ENCODE results near the gene DACT3.

DNA sequence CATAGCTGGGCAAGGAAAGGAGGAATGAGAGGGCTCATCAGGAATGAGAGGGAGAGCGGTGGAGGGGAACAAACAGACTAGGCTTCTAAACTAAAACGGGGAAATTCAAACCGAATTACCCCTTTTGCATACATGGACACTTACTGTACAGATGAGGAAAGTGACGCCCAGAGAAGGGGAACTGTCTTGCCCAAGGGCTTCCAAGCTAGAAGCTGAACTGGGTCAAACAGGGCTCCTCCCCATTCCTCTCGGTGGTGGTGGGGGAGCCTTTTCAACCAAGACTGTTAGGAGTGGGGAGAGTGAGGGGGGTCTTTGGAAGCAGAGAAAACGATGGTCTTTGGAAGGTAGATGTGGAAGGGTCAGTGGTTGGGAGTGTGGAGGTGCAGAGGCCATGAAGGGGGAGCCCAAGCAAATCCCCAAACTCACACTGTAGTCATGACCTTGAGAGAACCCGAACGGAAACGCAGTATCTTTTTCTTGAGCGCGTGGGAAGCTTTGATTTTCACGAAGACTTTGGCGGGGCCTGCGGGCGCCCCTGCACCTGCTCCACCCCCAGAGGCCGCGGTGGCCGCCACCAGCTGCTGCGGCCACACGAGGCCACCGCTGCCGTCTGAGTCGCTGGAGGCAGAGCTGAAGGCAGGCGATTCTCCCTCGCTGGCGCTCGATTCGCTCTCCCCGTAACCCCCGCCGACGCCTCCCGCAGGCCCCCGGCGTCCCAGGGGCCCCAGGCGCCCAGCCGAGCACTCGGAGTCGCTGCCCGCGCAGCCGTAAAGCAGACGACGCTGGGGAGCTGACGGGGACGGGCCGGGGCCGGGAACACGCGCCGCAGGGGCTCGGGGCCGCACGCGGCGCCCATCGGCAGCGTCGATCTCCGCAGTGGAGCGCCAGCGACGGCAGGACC, 12.7 kb downstream of the DACT3 start:
- TF ChIP-seq, protein P1, sequence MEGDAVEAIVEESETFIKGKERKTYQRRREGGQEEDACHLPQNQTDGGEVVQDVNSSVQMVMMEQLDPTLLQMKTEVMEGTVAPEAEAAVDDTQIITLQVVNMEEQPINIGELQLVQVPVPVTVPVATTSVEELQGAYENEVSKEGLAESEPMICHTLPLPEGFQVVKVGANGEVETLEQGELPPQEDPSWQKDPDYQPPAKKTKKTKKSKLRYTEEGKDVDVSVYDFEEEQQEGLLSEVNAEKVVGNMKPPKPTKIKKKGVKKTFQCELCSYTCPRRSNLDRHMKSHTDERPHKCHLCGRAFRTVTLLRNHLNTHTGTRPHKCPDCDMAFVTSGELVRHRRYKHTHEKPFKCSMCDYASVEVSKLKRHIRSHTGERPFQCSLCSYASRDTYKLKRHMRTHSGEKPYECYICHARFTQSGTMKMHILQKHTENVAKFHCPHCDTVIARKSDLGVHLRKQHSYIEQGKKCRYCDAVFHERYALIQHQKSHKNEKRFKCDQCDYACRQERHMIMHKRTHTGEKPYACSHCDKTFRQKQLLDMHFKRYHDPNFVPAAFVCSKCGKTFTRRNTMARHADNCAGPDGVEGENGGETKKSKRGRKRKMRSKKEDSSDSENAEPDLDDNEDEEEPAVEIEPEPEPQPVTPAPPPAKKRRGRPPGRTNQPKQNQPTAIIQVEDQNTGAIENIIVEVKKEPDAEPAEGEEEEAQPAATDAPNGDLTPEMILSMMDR (conservative IDR thresholded peaks at IDR 0.05; ENCODE audit: low read depth in 2 of 2) = no peak
- TF ChIP-seq EZH2phosphoT487 (IDR thresholded peaks at IDR 0.05; ENCODE audit: unreplicated experiment) (no peak), EZH2 (IDR thresholded peaks at IDR 0.05; ENCODE audit: low read depth, unreplicated experiment) (peak; percentile 68), CREB1 (CRISPR knock-in tag; IDR thresholded peaks at IDR 0.05; ENCODE audit: low read depth) (no peak), POLR2AphosphoS5 (IDR thresholded peaks at IDR 0.05; ENCODE audit: low read depth) (no peak), JUNB (IDR thresholded peaks at IDR 0.05; ENCODE audit: unreplicated experiment) (no peak), STAT1 (IDR thresholded peaks at IDR 0.05; ENCODE audit: unreplicated experiment) (no peak), ZNF114 (CRISPR knock-in tag; IDR thresholded peaks at IDR 0.05) (no peak), ZNF331 (CRISPR knock-in tag; IDR thresholded peaks at IDR 0.05; ENCODE audit: low read depth) (no peak), NANOG (IDR thresholded peaks at IDR 0.05; ENCODE audit: borderline replicate concordance) (no peak)
- TF ChIP-seq, protein P2, sequence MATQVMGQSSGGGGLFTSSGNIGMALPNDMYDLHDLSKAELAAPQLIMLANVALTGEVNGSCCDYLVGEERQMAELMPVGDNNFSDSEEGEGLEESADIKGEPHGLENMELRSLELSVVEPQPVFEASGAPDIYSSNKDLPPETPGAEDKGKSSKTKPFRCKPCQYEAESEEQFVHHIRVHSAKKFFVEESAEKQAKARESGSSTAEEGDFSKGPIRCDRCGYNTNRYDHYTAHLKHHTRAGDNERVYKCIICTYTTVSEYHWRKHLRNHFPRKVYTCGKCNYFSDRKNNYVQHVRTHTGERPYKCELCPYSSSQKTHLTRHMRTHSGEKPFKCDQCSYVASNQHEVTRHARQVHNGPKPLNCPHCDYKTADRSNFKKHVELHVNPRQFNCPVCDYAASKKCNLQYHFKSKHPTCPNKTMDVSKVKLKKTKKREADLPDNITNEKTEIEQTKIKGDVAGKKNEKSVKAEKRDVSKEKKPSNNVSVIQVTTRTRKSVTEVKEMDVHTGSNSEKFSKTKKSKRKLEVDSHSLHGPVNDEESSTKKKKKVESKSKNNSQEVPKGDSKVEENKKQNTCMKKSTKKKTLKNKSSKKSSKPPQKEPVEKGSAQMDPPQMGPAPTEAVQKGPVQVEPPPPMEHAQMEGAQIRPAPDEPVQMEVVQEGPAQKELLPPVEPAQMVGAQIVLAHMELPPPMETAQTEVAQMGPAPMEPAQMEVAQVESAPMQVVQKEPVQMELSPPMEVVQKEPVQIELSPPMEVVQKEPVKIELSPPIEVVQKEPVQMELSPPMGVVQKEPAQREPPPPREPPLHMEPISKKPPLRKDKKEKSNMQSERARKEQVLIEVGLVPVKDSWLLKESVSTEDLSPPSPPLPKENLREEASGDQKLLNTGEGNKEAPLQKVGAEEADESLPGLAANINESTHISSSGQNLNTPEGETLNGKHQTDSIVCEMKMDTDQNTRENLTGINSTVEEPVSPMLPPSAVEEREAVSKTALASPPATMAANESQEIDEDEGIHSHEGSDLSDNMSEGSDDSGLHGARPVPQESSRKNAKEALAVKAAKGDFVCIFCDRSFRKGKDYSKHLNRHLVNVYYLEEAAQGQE (IDR thresholded peaks at IDR 0.05; ENCODE audit: unreplicated experiment) = no peak
- TF ChIP-seq, protein P3, sequence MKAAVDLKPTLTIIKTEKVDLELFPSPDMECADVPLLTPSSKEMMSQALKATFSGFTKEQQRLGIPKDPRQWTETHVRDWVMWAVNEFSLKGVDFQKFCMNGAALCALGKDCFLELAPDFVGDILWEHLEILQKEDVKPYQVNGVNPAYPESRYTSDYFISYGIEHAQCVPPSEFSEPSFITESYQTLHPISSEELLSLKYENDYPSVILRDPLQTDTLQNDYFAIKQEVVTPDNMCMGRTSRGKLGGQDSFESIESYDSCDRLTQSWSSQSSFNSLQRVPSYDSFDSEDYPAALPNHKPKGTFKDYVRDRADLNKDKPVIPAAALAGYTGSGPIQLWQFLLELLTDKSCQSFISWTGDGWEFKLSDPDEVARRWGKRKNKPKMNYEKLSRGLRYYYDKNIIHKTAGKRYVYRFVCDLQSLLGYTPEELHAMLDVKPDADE (IDR thresholded peaks at IDR 0.05) = no peak
- TF ChIP-seq, protein P4, sequence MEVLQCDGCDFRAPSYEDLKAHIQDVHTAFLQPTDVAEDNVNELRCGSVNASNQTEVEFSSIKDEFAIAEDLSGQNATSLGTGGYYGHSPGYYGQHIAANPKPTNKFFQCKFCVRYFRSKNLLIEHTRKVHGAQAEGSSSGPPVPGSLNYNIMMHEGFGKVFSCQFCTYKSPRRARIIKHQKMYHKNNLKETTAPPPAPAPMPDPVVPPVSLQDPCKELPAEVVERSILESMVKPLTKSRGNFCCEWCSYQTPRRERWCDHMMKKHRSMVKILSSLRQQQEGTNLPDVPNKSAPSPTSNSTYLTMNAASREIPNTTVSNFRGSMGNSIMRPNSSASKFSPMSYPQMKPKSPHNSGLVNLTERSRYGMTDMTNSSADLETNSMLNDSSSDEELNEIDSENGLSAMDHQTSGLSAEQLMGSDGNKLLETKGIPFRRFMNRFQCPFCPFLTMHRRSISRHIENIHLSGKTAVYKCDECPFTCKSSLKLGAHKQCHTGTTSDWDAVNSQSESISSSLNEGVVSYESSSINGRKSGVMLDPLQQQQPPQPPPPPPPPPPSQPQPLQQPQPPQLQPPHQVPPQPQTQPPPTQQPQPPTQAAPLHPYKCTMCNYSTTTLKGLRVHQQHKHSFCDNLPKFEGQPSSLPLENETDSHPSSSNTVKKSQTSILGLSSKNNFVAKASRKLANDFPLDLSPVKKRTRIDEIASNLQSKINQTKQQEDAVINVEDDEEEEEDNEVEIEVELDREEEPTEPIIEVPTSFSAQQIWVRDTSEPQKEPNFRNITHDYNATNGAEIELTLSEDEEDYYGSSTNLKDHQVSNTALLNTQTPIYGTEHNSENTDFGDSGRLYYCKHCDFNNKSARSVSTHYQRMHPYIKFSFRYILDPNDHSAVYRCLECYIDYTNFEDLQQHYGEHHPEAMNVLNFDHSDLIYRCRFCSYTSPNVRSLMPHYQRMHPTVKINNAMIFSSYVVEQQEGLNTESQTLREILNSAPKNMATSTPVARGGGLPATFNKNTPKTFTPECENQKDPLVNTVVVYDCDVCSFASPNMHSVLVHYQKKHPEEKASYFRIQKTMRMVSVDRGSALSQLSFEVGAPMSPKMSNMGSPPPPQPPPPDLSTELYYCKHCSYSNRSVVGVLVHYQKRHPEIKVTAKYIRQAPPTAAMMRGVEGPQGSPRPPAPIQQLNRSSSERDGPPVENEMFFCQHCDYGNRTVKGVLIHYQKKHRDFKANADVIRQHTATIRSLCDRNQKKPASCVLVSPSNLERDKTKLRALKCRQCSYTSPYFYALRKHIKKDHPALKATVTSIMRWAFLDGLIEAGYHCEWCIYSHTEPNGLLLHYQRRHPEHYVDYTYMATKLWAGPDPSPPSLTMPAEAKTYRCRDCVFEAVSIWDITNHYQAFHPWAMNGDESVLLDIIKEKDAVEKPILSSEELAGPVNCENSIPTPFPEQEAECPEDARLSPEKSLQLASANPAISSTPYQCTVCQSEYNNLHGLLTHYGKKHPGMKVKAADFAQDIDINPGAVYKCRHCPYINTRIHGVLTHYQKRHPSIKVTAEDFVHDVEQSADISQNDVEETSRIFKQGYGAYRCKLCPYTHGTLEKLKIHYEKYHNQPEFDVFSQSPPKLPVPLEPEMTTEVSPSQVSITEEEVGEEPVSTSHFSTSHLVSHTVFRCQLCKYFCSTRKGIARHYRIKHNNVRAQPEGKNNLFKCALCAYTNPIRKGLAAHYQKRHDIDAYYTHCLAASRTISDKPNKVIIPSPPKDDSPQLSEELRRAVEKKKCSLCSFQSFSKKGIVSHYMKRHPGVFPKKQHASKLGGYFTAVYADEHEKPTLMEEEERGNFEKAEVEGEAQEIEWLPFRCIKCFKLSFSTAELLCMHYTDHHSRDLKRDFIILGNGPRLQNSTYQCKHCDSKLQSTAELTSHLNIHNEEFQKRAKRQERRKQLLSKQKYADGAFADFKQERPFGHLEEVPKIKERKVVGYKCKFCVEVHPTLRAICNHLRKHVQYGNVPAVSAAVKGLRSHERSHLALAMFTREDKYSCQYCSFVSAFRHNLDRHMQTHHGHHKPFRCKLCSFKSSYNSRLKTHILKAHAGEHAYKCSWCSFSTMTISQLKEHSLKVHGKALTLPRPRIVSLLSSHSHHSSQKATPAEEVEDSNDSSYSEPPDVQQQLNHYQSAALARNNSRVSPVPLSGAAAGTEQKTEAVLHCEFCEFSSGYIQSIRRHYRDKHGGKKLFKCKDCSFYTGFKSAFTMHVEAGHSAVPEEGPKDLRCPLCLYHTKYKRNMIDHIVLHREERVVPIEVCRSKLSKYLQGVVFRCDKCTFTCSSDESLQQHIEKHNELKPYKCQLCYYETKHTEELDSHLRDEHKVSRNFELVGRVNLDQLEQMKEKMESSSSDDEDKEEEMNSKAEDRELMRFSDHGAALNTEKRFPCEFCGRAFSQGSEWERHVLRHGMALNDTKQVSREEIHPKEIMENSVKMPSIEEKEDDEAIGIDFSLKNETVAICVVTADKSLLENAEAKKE (CRISPR knock-in tag; IDR thresholded peaks at IDR 0.05) = no peak

All from GM23338 (cell line).